Measurements from ENCODE around the gene SCIN. TPM values are rescaled to one million over a fixed set of nuclear protein-coding genes. Genes with fewer than 3 reads are reported as not detected.

Gene SCIN
- total RNA-seq, 1 experiment from 2014 or later: 0.39 TPM

GRCh38 chr7:12648704-12649261 lies 78.3 kb downstream of the SCIN start:
- H3K27ac ChIP-seq (ENCODE audit: low read depth, low read length, poor library complexity, severe bottlenecking): no peak overlapping the region
- ChIA-PET POLR2A (ENCODE audit: low non-redundant PET) (no interaction called here), CTCF (no interaction called here)
- TF ChIP-seq CTCF (conservative IDR thresholded peaks at IDR 0.05; ENCODE audit: low read depth, low read length): no peak
- no peak for TF ChIP-seq EZH2 (IDR thresholded peaks at IDR 0.05; ENCODE audit: borderline replicate concordance, low read depth, low read length, poor library complexity, severe bottlenecking)
- no peak for DNase-seq (ENCODE audit: low spot score)
- no peaks in the 10 kb centered on the region for H3K27me3 ChIP-seq (replicated peaks; ENCODE audit: insufficient read depth, low read depth, low read length, poor library complexity)
- intact Hi-C loops (cut with micrococcal nuclease; ENCODE audit: unreplicated experiment): no loop called here
- H3K9me3 ChIP-seq (ENCODE audit: low read depth, low read length, poor library complexity, severe bottlenecking): no peaks in the 10 kb centered on the region
- H3K4me3 ChIP-seq (ENCODE audit: low read depth, low read length, poor library complexity, severe bottlenecking): no peak overlapping the region
- H3K36me3 ChIP-seq (ENCODE audit: insufficient read depth, low read length, poor library complexity, severe bottlenecking): no peaks in the 10 kb centered on the region
- no peaks in the 10 kb centered on the region for H3K4me1 ChIP-seq (ENCODE audit: insufficient read depth, low read length, poor library complexity, severe bottlenecking)
- BruUV-seq (replicated peaks): no TSS peak

GRCh38 chr7:12649348-12649747 lies 78.8 kb downstream of the SCIN start:
- Histone ChIP-seq H3K4me1 (ENCODE audit: insufficient read depth, low read length, poor library complexity, severe bottlenecking) (no peaks in the 10 kb centered on the region), H3K27ac (ENCODE audit: low read depth, low read length, poor library complexity, severe bottlenecking) (no peak overlapping the region), H3K36me3 (ENCODE audit: insufficient read depth, low read length, poor library complexity, severe bottlenecking) (no peaks in the 10 kb centered on the region), H3K27me3 (replicated peaks; ENCODE audit: insufficient read depth, low read depth, low read length, poor library complexity) (no peaks in the 10 kb centered on the region), H3K9me3 (ENCODE audit: low read depth, low read length, poor library complexity, severe bottlenecking) (no peaks in the 10 kb centered on the region), H3K4me3 (ENCODE audit: low read depth, low read length, poor library complexity, severe bottlenecking) (no peak overlapping the region)
- intact Hi-C loops (cut with micrococcal nuclease; ENCODE audit: unreplicated experiment): no loop called here
- no peak for DNase-seq (ENCODE audit: low spot score)
- POLR2A ChIA-PET (ENCODE audit: low non-redundant PET): no interaction called here
- TF ChIP-seq CTCF (conservative IDR thresholded peaks at IDR 0.05; ENCODE audit: low read depth, low read length) (no peak), EZH2 (IDR thresholded peaks at IDR 0.05; ENCODE audit: borderline replicate concordance, low read depth, low read length, poor library complexity, severe bottlenecking) (no peak)
- BruUV-seq (replicated peaks): no TSS peak
- CTCF ChIA-PET: no interaction called here

- H3K9me3 ChIP-seq (ENCODE audit: low read depth, low read length, poor library complexity, severe bottlenecking): no peaks in the 10 kb centered on the region
- H3K36me3 ChIP-seq (ENCODE audit: insufficient read depth, low read length, poor library complexity, severe bottlenecking): no peaks in the 10 kb centered on the region
- no peak overlapping the region for H3K4me3 ChIP-seq (ENCODE audit: low read depth, low read length, poor library complexity, severe bottlenecking)
- intact Hi-C loops (cut with micrococcal nuclease; ENCODE audit: unreplicated experiment): no loop called here
- no peak for DNase-seq (ENCODE audit: low spot score)
- no TSS peak for BruUV-seq (replicated peaks)
- TF ChIP-seq EZH2 (IDR thresholded peaks at IDR 0.05; ENCODE audit: borderline replicate concordance, low read depth, low read length, poor library complexity, severe bottlenecking) (no peak), CTCF (conservative IDR thresholded peaks at IDR 0.05; ENCODE audit: low read depth, low read length) (no peak)
- ChIA-PET POLR2A (ENCODE audit: low non-redundant PET) (no interaction called here), CTCF (no interaction called here)
- H3K27ac ChIP-seq (ENCODE audit: low read depth, low read length, poor library complexity, severe bottlenecking): no peak overlapping the region
- H3K4me1 ChIP-seq (ENCODE audit: insufficient read depth, low read length, poor library complexity, severe bottlenecking): no peaks in the 10 kb centered on the region
- H3K27me3 ChIP-seq (replicated peaks; ENCODE audit: insufficient read depth, low read depth, low read length, poor library complexity): no peaks in the 10 kb centered on the region
Observed at GRCh38 chr7:12650080-12650479, 79.6 kb downstream of the SCIN start.

All from A673 (cell line).